Breast epithelium (tissue), 3 donors: Measurements from ENCODE around the gene ERGIC3.

Experiments
- CTCF ChIP-seq, 3 donors: fragments of 450-650 bp; IDR thresholded peaks; one replicate each; pipeline ENCODE4 v1.5.1; 2016 to 2017; ENCODE audit warnings: antibody characterized with exemption in 3 of 3, mild to moderate bottlenecking in 3 of 3, moderate library complexity in 3 of 3
- POLR2A ChIP-seq: fragments of 450-650 bp; IDR thresholded peaks from one replicate; pipeline ENCODE4 v1.6.1; 2016; ENCODE audit warnings: antibody characterized with exemption, mild to moderate bottlenecking, moderate library complexity
- POLR2AphosphoS5 ChIP-seq, 3 donors: sonication (generic); formaldehyde crosslinking; IDR thresholded peaks; one replicate each; pipeline ENCODE4 v1.6.1; 2017; ENCODE audit warnings: antibody characterized with exemption in 3 of 3

- TF ChIP-seq POLR2A: no peak
- TF ChIP-seq CTCF (IDR thresholded peaks at IDR 0.05): no peak
- no peak for TF ChIP-seq POLR2AphosphoS5 (IDR thresholded peaks at IDR 0.05)
Observed at GRCh38 chr20:35560541-35560940, 18.7 kb downstream of the ERGIC3 start.
